ENCODE data around the gene FBXO24. TPM values are rescaled to one million over a fixed set of nuclear protein-coding genes. Genes with fewer than 3 reads are reported as not detected.

FBXO24 gene
- total and polyA plus RNA-seq, 2 of the 8 experiments (the other 6 are each of a cell fraction or from before 2014, with no cell fraction given), result 0.35 to 0.57 TPM

GRCh38 chr7:100591596-100591995 lies 5.5 kb downstream of the FBXO24 start:
- peaks cover 0 to 6% (median 3%) of the 10 kb centered on the region in 4 experiments; a peak in 4 of 8 replicates for H3K36me3 ChIP-seq (ENCODE audit: control insufficient read depth in 2 of 4, insufficient read depth in 4 of 4, low read length in 3 of 4)
- no peak overlapping the region for H3K4ac ChIP-seq (replicated peaks; ENCODE audit: insufficient read length, low read depth, low read length)
- H3K4me1 ChIP-seq (replicated peaks in 1 of 4; ENCODE audit: control insufficient read depth in 3 of 4, insufficient read depth in 4 of 4, low read length in 3 of 4), result peaks cover 0 to 13% (median 6%) of the 10 kb centered on the region in 4 experiments; a peak in 5 of 7 replicates
- H3K4me2 ChIP-seq (ENCODE audit: insufficient read depth in 1 of 2, low read depth in 2 of 2, low read length in 2 of 2), result no peak overlapping the region
- CTCF ChIA-PET (ENCODE audit: partially characterized antibody), result interaction anchor here (0.9 to 11.4 kb wide), 5 partner anchors 10 to 42 kb away, joined by 4 to 171 read pairs (median 14); partner anchors contain the start of genes MOSPD3 and PCOLCE
- H4K8ac ChIP-seq (ENCODE audit: extremely low read depth, insufficient read depth, low read length), result no peak overlapping the region; the same call in 1 of the 2 replicates
- WGBS, 2 experiments (ENCODE audit: extremely low coverage in 1 of 2, insufficient coverage in 1 of 2, insufficient read length in 1 of 2, insufficient replicate concordance in 2 of 2, low coverage in 1 of 2, low lambda C conversion rate in 2 of 2, missing lambda C conversion rate in 1 of 2), result 90% methylated on average over 17 of the region's 17 CpGs; no CpG with 5 or more reads in 1 of the 2 experiments
- no peak overlapping the region for H3K18ac ChIP-seq (ENCODE audit: extremely low read depth, low read length)
- H3K9ac ChIP-seq (replicated peaks in 1 of 4; ENCODE audit: extremely low read depth in 1 of 4, low read depth in 3 of 4, low read length in 3 of 4), result no peak overlapping the region
- no peak overlapping the region for H4K91ac ChIP-seq (replicated peaks; ENCODE audit: insufficient read length, low read length)
- H3K14ac ChIP-seq (ENCODE audit: insufficient read length), result no peak overlapping the region
- no peak overlapping the region for H3K56ac ChIP-seq (replicated peaks; ENCODE audit: insufficient read length, low read depth, low read length)
- POLR2A ChIA-PET (ENCODE audit: partially characterized antibody), result interaction anchor here (0.7 to 10.0 kb wide), 7 partner anchors 6 to 120 kb away, joined by 3 to 172 read pairs (median 3); partner anchors contain the start of gene PCOLCE
- FAIRE-seq (no peak), DNase-seq (ENCODE audit: low read depth in 1 of 2, low spot score in 2 of 2) (no peak)
- H2BK15ac ChIP-seq (ENCODE audit: low read length), result no peak overlapping the region
- no peak overlapping the region for H2BK120ac ChIP-seq (replicated peaks; ENCODE audit: low read depth, low read length)
- H3K27me3 ChIP-seq (replicated peaks in 1 of 4; ENCODE audit: control insufficient read depth in 3 of 4, extremely low read depth in 1 of 4, insufficient read depth in 3 of 4, low read length in 3 of 4), result peaks cover 0 to 2% (median under 1%) of the 10 kb centered on the region in 4 experiments; a peak in 4 of 7 replicates
- peaks cover 0 to 4% of the 10 kb centered on the region in 2 experiments for H4K20me1 ChIP-seq (replicated peaks in 1 of 2; ENCODE audit: control insufficient read depth in 1 of 2, insufficient read depth in 2 of 2, low read length in 2 of 2)
- H3K23ac ChIP-seq (ENCODE audit: insufficient read length), result no peak overlapping the region
- H2BK12ac ChIP-seq (ENCODE audit: low read depth, low read length), result no peak overlapping the region
- H3K79me2 ChIP-seq (ENCODE audit: control insufficient read depth in 1 of 2, insufficient read depth in 2 of 2, low read length in 2 of 2), result no peaks in the 10 kb centered on the region
- H3K9me3 ChIP-seq (ENCODE audit: insufficient read depth in 2 of 2, low read depth in 1 of 2, low read length in 1 of 2), result no peaks in the 10 kb centered on the region
- H4K5ac ChIP-seq (ENCODE audit: insufficient read length, low read depth, low read length), result no peak overlapping the region
- H2BK5ac ChIP-seq (ENCODE audit: low read depth, low read length), result no peak overlapping the region
- H3K27ac ChIP-seq (ENCODE audit: low read depth, low read length), result no peak overlapping the region
- H3K4me3 ChIP-seq (ENCODE audit: extremely low read depth in 1 of 4, insufficient read depth in 2 of 4, low read depth in 3 of 4, low read length in 4 of 4), result no peak overlapping the region
- H3K23me2 ChIP-seq (ENCODE audit: low read depth, low read length), result peaks cover 4% of the 10 kb centered on the region
- no peaks in the 10 kb centered on the region for H3K79me1 ChIP-seq (ENCODE audit: low read depth, low read length)
- no peak overlapping the region for H2AK5ac ChIP-seq (ENCODE audit: low read depth, low read length)
- H2BK20ac ChIP-seq (ENCODE audit: low read length), result no peak overlapping the region
- no peak overlapping the region for H2AFZ ChIP-seq (ENCODE audit: low read length)
- TF ChIP-seq BACH1 (IDR thresholded peaks at IDR 0.05; ENCODE audit: low read length) (no peak), FOSL1 (IDR thresholded peaks at IDR 0.05; ENCODE audit: insufficient read depth, low read depth, low read length) (no peak), NRF1 (IDR thresholded peaks at IDR 0.05; ENCODE audit: low read depth, low read length) (no peak)

Data from H1 (cell line).